Upper lobe of left lung (tissue), 4 donors: ENCODE measurements around the gene POLK.

Experiments
- CTCF ChIP-seq, 6 experiments: fragments of 450-650 bp in 4 of 6; fragments of 200-600 bp in 2 of 6; sonication (generic) in 2 of 6; IDR thresholded peaks; one replicate each; pipeline ENCODE4 v1.5.1; 2016 to 2019; ENCODE audit warnings: antibody characterized with exemption in 6 of 6
- EP300 ChIP-seq, 4 donors: sonication (generic); formaldehyde crosslinking; IDR thresholded peaks; one replicate each; pipeline ENCODE4 v1.5.1; 2017; ENCODE audit warnings: antibody characterized with exemption in 4 of 4, control low read depth in 2 of 4
- POLR2A ChIP-seq, 4 donors: fragments of 450-650 bp; IDR thresholded peaks; one replicate each; pipeline ENCODE4 v1.5.1; 2016 to 2017; ENCODE audit warnings: antibody characterized with exemption in 4 of 4, mild to moderate bottlenecking in 2 of 4
- POLR2AphosphoS5 ChIP-seq, 2 donors: sonication (generic); formaldehyde crosslinking; IDR thresholded peaks; one replicate each; pipeline ENCODE4 v1.5.1; 2017; ENCODE audit warnings: antibody characterized with exemption in 2 of 2

- no peak for TF ChIP-seq CTCF (IDR thresholded peaks at IDR 0.05)
- TF ChIP-seq POLR2AphosphoS5 (IDR thresholded peaks at IDR 0.05), result no peak
- no peak for TF ChIP-seq POLR2A (IDR thresholded peaks at IDR 0.05)
- no peak for TF ChIP-seq EP300 (IDR thresholded peaks at IDR 0.05)
Observed at GRCh38 chr5:75626959-75627358, 115.3 kb downstream of the POLK start.
